GM18517 (cell line): ENCODE measurements around the gene MDGA2.
"Not testable (repeated sequence)": the region's sequence is repeated elsewhere in the genome, so short reads cannot be mapped to it uniquely, and the experiment has no call there.

Source experiments
- ATAC-seq: cut with Tn5 transposase; IDR thresholded peaks from one replicate; pipeline ENCODE4 v1.9.1; 2021; ENCODE audit warnings: mild to moderate bottlenecking, moderate library complexity; ENCODE audit not compliant: unreplicated experiment

The MDGA2 gene

DNA sequence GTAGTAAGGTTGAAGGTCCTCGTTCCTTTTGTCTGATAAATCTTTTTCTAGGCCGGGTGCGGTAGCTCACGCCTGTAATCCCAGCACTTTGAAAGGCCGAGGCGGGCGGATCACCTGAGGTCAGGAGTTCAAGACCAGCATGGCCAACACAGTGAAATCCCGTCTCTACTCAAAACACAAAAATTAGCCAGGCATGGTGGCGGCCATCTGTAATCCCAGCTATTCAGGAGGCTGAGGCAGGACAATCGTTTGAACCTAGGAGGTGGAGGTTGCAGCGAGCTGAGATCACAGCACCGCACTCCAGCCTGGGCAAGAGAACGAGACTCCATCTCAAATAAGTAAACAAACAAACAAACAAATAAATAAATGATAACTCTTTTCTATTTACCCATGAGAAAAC lies 51.3 kb downstream of the MDGA2 start:
- ATAC-seq: not testable (repeated sequence)

DNA sequence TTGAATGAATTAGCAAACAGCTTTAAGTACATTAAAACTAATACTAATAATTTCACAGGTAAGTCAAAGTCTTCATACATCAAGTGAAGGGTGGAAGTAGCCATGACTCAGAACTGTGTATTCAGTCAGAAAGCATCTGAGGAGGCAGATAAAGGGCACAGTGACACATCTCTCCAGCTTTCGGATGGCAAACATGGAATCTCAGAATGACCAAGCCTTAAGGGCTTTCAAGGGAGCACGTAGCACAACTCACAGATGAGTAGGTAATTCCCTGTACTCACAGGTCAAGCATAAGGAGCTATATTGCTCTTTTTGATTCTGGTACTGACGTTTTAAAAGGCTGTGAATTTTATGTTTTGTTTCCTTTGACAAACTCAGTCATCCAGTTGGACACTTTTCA lies 56.0 kb downstream of the MDGA2 start:
- no peak for ATAC-seq

DNA sequence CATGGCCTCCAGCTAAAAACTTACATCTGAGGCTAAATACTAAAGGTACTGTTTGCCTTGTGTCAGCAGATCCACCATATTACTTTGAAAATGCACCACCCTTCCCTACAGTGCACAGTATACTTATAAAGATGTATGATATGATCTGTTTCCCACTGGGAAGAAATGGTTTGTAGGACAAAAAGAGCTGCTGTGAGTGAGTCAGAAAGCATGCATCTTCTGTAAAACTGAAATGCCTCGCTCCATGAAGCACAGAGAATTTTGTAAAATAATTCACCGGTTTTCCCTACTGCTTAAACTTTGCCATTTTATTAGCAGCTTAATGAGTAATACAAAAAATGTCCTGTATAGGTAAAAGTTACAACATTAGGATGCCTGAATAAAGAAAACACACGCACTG lies 68.8 kb downstream of the MDGA2 start:
- ATAC-seq: no peak

DNA sequence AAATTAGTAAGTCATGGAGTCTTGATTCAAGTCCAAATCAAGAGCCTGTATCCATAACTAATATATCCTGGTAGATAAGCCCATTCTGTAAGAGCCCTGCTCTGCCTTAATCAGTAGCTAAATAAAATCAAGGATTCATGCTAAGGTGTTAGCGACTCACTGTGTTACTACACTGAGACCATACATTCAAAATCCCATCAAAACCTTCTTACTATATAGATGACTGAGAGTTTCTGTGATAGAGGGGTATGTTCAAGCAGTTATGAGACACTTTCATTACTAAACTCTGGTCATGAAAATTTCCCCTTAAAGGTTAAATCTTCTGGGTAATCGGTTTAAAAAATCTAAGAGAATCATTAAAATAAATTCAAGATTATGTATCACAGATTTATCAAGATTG lies 78.5 kb downstream of the MDGA2 start:
- no peak for ATAC-seq

DNA sequence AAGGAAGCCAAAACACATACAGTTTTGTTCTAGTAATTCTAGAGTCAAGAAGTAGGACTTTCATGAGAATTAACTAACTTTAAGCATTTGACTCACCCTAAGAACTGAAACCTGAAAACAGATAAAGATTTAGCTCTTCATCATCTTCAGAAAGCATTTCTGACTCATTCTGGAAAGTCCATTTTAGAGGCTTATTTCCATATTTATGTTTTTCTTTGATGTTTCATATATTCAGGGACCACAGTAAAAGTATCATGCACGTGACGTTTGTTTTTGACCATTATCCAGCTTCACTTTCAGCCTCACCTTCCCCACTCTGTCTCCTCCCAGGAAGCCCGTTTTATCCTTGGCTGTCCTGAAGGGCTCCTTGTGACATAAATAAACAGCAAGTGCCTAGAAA lies 79.2 kb downstream of the MDGA2 start:
- peak; percentile 57 for ATAC-seq

DNA sequence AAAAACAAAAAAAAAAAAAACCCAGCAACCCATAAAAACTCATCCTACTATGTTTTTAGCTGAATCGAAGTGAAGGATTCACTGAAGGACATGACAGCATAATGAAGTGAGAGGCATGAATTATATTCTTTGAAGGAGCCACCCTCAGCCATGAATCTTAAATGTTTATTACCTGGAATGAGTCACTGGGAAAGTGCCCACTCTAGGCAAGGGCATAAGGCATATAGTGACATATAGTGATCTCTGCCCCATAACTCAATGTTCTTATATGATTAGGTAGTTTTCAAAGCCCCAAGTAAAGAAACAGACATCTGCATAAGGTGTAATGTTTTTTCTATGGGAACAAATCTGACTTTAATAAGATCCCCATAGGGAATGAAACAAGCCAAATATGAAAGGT lies 79.9 kb downstream of the MDGA2 start:
- no peak for ATAC-seq

DNA sequence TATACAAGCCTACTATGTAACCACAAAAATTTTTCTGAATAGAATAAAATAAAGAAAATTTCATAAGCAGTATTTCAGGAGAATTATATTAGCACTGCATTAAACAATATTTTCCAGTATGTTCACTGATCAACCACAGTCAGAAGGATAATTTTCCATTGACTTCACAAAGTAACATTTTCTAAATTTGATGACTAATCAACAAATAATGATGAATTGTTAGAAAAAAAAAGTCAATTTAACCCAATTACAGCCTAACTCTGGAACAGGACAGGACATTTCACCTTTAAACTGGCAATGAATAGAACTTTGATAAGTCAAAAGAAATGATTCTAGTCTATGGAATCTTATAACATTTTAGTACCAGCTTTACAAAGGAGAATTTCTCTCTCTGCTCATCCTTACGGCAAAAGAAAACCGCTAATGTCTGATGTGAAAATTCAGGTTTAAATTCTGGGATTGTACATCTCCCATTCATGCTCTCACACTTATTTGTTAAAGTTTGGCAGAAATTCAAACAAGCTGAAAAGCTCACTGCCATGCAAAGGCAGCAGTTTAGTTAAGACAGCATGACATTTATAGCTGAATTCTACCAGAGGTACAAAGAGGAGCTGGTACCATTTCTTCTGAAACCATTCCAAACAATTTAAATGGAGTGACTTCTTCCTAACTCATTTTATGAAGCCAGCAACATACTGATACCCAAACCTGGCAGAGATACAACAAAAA lies 84.5 kb downstream of the MDGA2 start:
- no peak for ATAC-seq

DNA sequence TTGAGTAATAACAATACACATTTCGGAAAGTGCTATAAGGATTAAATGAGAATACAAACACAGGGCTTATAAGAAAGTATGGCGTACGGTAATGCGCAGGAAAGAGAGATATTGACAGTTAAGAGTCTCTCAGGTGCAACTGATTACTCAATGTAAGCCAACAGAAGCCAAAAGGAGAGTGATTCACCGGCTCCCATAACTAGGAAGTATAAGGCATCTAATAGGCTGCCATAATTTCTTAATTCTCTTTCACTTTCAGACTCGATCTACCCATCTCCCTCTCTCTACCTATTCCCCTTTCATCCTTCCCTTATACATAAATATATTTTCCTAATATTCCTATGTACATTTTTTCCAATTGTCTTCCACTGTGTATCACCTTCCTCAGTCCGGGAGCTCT lies 90.0 kb downstream of the MDGA2 start:
- ATAC-seq: no peak

DNA sequence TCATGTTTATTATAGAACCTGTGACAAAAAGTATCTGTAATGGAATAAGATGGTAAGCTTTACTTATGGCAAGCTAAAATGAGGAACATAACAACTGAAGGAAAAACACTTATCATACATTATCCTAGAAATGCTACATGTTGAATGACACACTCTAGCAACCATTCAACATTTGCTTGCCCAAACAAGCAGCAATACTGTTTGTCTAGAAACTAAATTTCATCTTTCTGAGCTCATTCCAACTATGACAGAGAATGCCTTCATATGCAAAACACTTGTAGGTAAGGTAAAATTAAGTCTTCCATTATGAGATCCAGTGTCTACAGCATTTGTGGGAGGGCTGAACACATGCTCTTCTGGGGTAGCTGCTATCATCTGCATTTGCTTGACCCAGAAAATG lies 108.1 kb downstream of the MDGA2 start:
- ATAC-seq: no peak

DNA sequence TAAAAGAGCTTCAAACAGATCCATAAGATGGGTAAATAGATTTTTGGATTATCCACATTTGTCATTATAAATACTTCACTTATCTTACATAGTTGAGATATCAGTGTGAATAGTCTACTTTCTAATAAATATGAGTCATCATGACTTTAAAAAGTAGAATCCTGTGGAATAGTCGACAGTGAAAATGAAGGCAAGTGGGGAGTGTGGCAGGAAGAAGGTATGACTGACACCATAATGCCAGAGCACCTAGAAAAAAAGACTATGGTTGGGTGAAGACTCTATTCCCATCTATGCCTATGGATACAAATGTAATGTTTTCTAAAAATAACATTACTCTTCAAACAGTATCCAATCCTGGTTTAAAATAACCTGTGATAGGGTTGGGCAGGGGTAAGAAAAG lies 117.5 kb downstream of the MDGA2 start:
- no peak for ATAC-seq

DNA sequence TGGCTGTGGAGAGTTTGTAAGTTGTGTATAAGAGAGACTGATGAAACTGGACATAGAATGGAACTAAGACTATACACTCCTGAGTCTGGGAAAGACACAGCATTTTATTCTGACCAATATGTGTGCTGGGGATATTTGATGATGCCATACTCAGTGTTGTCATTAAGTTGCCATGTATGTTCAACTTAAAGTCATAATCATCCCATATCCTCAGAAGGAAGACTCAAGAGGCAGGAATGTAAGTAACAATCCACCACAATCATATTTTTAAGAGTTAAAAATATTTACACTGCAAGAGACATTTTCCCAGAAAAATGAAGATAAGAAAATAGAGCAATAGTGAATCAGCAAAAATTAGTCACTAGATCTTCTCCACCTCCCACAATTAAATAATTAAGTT lies 120.1 kb downstream of the MDGA2 start:
- ATAC-seq: no peak

DNA sequence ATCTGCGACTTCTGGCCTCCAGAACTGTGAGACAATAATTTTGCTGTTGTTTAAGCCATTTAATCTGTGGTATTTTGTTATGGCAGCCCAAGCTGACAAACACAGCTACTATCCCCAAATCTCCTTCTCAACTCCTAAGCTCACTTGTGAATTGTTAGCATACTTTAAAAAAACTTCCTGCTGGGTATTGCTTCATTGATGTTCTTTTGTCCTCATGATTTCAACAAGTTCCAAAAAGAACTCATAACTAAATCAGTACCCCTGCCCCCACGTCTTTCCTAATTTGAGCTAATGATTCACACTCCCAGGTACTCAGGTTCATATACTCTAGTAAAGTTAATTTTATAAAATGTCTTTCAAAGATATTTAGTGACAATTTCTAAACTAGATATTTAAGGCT lies 125.5 kb downstream of the MDGA2 start:
- no peak for ATAC-seq

DNA sequence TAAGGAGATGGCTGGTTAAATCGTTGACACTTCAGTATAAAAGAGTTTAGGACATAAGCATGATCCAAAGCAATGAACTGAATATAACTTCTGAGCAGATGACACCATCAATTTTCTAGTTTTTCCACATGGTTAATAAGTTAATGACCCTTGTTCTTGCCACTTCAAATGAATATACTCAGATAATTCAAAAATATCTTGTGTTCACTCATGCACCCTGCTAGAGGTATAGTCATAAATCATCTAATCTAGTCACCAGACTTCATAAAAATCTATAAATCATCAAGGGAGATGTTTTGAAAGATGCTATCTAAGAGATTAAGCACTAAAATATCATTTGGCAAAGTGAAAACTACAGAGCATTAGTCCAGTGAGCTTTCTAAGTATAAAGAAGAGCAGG lies 131.9 kb downstream of the MDGA2 start:
- no peak for ATAC-seq

DNA sequence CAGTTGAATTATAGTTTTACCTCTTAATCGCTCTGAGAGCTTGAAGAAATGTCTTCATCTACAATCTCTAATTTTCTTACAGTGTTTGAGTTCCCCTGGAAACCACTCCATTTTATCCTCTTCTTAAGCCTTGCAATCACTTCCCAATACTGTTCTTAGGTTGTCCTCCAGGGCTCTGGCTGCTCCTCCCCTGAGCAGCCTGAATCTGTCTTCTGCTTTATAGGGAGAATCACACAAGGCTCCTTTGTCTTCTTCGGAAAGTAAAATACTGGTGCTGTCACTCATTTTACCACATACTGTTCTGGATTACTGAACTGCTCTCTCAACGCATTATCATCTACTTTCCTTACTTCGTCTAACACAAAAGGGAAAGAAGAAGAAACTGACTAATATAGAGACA lies 133.7 kb downstream of the MDGA2 start:
- ATAC-seq: no peak

DNA sequence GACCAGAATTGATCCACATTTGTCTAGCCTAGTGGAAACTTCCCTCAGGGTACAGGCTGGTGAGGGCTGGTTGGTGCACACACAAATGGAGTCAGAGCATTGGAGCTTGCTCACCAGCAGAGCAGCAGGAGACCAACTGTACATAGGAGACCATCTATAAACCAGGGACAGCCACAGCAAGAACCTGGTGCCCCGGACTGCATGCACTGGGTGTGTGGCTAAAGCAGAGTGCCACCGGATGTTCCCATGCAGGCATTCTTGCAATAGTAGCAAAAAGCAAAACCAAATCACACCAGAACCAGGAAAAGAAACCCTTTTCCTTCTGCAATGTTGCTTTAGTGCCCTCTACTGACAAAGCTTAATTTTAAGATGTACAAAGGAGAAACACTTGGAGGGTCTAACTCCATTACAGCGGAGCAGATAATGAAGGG lies 136.4 kb downstream of the MDGA2 start:
- no peak for ATAC-seq

DNA sequence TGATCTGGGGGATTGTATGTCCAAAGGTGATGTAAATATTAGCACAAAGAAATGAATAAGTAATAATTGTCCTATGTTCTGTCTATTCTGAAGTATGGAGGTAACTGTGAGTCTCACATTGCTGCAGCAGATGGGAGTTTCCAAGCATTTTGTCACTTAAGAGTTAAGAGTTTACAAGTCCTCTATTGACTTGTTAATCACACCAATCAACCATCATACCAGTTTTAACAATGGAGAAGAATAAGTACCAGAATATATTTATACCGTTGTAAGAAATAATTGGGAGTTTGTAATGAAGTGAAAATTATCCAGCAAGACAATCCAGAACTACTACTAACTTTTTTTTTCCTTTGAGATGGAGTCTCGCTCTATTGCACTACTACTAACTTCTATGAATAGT lies 139.1 kb downstream of the MDGA2 start:
- no peak for ATAC-seq

DNA sequence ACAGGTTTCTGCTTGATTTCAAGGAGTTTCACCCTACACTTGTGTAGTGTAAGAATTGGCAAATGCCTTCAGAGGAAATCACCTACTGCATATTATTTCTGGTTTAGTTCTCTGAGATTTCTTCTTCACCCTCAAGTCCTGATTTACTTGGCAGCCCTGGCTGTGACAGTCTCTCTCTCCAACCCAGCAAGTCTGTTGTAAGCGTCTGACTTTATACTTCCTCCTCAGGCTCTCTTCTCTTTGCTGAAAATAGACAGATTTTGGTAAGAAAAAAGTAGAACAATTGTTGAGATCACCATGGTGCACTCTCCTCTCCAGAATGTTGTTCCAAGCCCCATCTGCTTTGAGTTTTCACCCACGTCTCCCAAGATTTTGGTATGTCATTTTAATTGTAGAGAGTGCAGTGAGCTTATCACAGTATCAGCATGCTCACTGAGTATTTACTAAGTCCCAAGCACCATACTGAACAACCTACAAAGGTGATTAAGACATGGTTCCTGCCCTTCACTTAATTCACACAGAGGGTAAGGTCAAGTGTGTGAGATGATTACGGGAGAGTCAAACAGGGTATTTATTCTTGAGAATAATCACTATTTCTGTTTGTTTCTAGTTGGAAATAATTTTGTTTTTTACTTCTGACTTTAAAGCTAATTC lies 148.7 kb downstream of the MDGA2 start:
- no peak for ATAC-seq

DNA sequence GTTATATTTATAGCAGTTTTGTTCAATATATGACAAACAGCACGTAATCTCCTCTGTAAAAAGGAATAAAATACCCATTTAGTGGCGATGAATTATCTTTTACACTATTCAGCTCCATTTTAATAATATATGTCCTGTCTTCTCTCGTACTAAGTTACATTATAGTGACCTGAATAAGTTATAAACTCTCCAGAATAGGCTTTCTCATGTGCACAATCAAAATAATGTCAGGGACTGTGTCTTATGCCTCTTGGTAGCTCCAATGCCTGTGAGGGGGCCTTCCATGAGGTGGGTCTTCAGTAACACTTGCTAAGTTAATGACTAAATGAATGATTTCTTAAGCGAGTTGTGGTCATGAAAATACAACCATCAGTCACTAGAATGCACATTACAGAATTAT lies 150.9 kb downstream of the MDGA2 start:
- ATAC-seq: no peak

DNA sequence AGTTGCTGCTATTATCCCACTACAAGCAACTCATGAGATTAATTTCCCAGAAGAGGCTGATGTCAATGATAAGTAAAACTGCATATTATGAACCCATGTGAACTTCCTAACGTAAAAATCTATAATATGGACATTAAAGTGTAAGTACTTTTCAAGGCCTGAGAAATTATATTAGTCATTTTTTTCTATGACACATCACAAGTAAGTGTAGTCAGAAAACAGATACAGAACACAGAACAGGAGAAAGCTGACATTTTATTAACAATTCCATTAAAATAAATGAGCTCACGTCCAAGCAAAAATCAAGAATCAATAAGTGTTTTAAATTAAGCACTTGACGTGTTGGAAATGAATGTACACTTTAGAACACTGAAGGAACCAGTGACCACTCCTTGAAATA lies 155.0 kb downstream of the MDGA2 start:
- ATAC-seq: no peak

DNA sequence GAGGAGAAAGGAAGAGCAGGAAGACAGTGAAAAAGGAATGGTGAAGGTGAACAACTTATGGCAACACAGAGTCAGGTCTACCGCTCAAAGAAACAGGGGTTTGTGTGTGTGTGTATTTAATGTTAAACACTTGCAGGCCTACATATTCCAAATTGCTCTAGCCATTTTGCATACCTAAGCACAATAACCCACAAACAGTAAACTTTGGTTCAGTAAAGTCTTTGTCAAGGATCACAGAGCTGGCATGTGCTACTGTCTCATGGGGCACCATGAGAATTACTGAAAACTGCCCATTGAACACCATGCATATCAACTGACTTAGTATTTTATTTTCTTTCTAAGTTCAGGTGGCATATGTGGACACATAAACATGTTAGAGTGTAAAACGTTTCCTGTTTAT lies 163.6 kb downstream of the MDGA2 start:
- ATAC-seq: no peak

DNA sequence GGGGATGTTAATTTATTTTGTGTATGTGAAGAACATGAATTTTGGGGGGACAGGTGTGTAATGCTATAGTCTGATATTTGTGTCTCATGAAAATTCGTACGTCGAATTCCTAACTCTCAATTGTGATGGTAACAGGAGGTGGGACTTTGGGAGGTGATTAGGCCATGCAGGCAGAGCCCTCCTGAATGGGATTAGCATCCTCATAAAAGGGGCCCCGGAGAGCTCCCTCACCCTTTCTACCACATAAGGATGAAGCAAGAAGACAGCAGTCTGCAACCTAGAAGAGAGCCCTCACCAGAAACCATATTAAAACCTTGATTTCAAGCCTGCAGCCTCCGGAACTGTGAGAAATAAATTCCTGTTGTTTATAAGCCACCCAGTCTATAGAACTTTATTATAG lies 165.4 kb downstream of the MDGA2 start:
- ATAC-seq: no peak

DNA sequence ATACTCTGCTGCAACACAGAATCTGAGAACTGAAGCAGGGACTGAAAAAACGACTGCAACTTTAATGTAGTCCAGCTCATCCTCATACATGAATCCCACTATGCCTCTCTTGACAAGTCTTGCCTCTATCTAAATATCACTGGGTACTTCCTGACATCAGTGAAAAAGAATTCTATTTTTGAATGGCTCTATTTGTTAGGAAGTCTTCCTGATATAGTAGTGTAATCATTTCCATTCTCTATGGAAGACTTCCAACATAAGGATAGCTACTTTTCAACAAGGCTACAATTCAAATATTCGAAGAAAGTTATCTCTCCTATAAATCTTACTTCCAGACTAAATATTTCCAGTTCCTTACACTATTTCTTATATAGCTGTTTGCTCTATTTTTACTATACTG lies 167.5 kb downstream of the MDGA2 start:
- ATAC-seq: no peak

DNA sequence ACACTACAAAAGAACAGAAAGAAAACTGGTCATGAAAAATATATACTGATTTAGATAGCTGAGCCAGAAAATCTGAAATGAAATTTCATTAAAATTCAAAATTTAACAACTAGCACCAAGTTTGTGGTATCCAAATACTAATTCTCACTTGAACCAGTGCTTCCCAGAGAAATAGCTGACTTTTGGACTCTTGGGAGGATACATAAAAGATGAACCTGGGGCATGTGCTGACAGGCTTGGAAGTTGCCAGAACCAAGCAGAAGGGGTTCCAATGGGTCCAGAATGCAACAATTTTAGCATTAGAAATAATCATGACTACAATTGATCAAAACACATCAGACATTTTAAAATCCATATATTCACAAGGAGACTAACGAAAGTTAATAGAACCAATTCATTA lies 175.0 kb downstream of the MDGA2 start:
- ATAC-seq: no peak
